Loucy (cell line): ENCODE results near the gene HHIP.
A peak's percentile ranks its signal among the peaks of the same experiment; 100 is the strongest.

ENCODE experiments used
- H2AFZ ChIP-seq: fragments of 200-600 bp; sonication (generic); 2 replicates; pipeline ENCODE4 v1.6.0; 2016; ENCODE audit warnings: antibody characterized with exemption, mild to moderate bottlenecking, low read length, moderate library complexity
- H3F3A ChIP-seq: fragments of 200-600 bp; 2 replicates; pipeline ENCODE4 v1.6.0; 2016; ENCODE audit warnings: antibody characterized with exemption, low read depth, mild to moderate bottlenecking
- H3K27me3 ChIP-seq: fragments of 200-600 bp; sonication (generic); 2 replicates; pipeline ENCODE4 v1.6.1; 2014; ENCODE audit warnings: low read length, mild to moderate bottlenecking; ENCODE audit not compliant: insufficient read depth, poor library complexity, severe bottlenecking
- H3K36me3 ChIP-seq: fragments of 200-600 bp; sonication (generic); 2 replicates; pipeline ENCODE4 v1.6.1; 2016; ENCODE audit warnings: low read length; ENCODE audit not compliant: insufficient read depth
- H3K4me1 ChIP-seq: fragments of 200-600 bp; sonication (generic); 2 replicates; pipeline ENCODE4 v1.5.1; 2014; ENCODE audit warnings: low read length, mild to moderate bottlenecking; ENCODE audit not compliant: insufficient read depth, poor library complexity, severe bottlenecking
- H3K4me2 ChIP-seq: fragments of 200-600 bp; sonication (generic); 2 replicates; pipeline ENCODE4 v1.6.0; 2014; ENCODE audit warnings: antibody characterized with exemption, low read length, low read depth, mild to moderate bottlenecking; ENCODE audit not compliant: poor library complexity, severe bottlenecking
- H3K4me3 ChIP-seq: fragments of 200-600 bp; sonication (generic); 2 replicates; pipeline ENCODE4 v1.5.1; 2014; ENCODE audit warnings: low read length, mild to moderate bottlenecking, mixed read lengths; ENCODE audit not compliant: poor library complexity, severe bottlenecking
- H3K79me2 ChIP-seq: fragments of 200-600 bp; sonication (generic); 2 replicates; pipeline ENCODE4 v1.6.1; 2014; ENCODE audit warnings: low read length; ENCODE audit not compliant: insufficient read depth
- H3K9ac ChIP-seq: fragments of 200-600 bp; sonication (generic); 2 replicates; pipeline ENCODE4 v1.6.0; 2014; ENCODE audit warnings: mild to moderate bottlenecking, low read depth, low read length, moderate library complexity; ENCODE audit not compliant: poor library complexity, severe bottlenecking
- H3K9me2 ChIP-seq: fragments of 200-600 bp; sonication (generic); replicated peaks from 2 replicates; pipeline ENCODE4 v1.6.1; 2016; ENCODE audit warnings: low read depth, low read length, mixed read lengths
- H3K9me3 ChIP-seq: fragments of 200-600 bp; sonication (generic); 2 replicates; pipeline ENCODE4 v1.6.1; 2014; ENCODE audit warnings: mild to moderate bottlenecking, antibody characterized with exemption, low read length, low read depth; ENCODE audit not compliant: insufficient read depth
- H4K20me1 ChIP-seq: fragments of 200-600 bp; sonication (generic); 2 replicates; pipeline ENCODE4 v1.6.0; 2014; ENCODE audit warnings: antibody characterized with exemption, low read length, mild to moderate bottlenecking; ENCODE audit not compliant: insufficient read depth, poor library complexity, severe bottlenecking
- CTCF ChIP-seq: fragments of 200-600 bp; sonication (generic); conservative IDR thresholded peaks from 2 replicates; pipeline ENCODE4 v1.5.1; 2014; ENCODE audit warnings: mild to moderate bottlenecking, antibody characterized with exemption, low read length
- EZH2phosphoT487 ChIP-seq: fragments of 200-600 bp; IDR thresholded peaks from 2 replicates; pipeline ENCODE4 v1.6.1; 2018; ENCODE audit warnings: antibody characterized with exemption, mild to moderate bottlenecking, moderate library complexity, borderline replicate concordance

HHIP gene

GRCh38 chr4:144644368-144645101 lies 1.4 kb upstream of the HHIP start:
- peak overlapping the region; percentile 97 for H3K4me2 ChIP-seq

GRCh38 chr4:144645102-144645630 lies 790 bp upstream of the HHIP start:
- Histone ChIP-seq H4K20me1 (peaks cover 30% of the 10 kb centered on the region), H3F3A (peaks cover 19% of the 10 kb centered on the region), H3K9me2 (no peaks in the 10 kb centered on the region), H3K36me3 (peaks cover 11% of the 10 kb centered on the region; the same call in 1 of the 2 replicates), H3K27me3 (peaks cover 8% of the 10 kb centered on the region), H3K9me3 (no peaks in the 10 kb centered on the region), H3K4me2 (peak overlapping the region; percentile 97), H3K9ac (peak overlapping the region; percentile 100), H3K79me2 (peaks cover 79% of the 10 kb centered on the region), H2AFZ (peak overlapping the region; percentile 66; the same call in 1 of the 2 replicates), H3K4me3 (peak overlapping the region; percentile 84), H3K4me1 (peaks cover 35% of the 10 kb centered on the region)
- TF ChIP-seq CTCF (no peak), EZH2phosphoT487 (no peak)

More at GRCh38 chr4:144644368-144645101, 1.4 kb upstream of the HHIP start:
- no peak for TF ChIP-seq CTCF
- TF ChIP-seq EZH2phosphoT487 = no peak
- H3K4me1 ChIP-seq = peaks cover 35% of the 10 kb centered on the region
- peaks cover 73% of the 10 kb centered on the region for H3K79me2 ChIP-seq
- H3K9ac ChIP-seq = peak overlapping the region; percentile 100
- peak overlapping the region; percentile 84 for H3K4me3 ChIP-seq
- peaks cover 30% of the 10 kb centered on the region for H4K20me1 ChIP-seq
- no peaks in the 10 kb centered on the region for H3K9me3 ChIP-seq
- H3K27me3 ChIP-seq = peaks cover 8% of the 10 kb centered on the region
- H3F3A ChIP-seq = peaks cover 19% of the 10 kb centered on the region
- peaks cover 11% of the 10 kb centered on the region; the same call in 1 of the 2 replicates for H3K36me3 ChIP-seq
- H2AFZ ChIP-seq = no peak overlapping the region
- H3K9me2 ChIP-seq = no peaks in the 10 kb centered on the region

DNA sequence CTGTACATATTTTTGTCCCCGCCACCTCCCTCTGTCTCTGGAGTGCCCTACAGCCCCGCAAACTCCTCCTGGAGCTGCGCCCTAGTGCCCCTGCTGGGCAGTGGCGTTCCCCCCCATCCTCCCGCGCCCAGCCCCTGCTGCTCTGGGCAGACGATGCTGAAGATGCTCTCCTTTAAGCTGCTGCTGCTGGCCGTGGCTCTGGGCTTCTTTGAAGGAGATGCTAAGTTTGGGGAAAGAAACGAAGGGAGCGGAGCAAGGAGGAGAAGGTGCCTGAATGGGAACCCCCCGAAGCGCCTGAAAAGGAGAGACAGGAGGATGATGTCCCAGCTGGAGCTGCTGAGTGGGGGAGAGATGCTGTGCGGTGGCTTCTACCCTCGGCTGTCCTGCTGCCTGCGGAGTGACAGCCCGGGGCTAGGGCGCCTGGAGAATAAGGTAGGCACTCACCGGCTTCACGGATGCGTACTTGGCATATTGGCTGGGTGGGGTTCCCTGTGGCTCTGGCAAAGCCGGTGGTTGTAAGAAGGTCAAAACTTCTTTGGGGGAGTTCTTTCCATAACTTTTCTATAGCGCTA lies 653 bp downstream of the HHIP start:
- H3K9me3 ChIP-seq = no peaks in the 10 kb centered on the region
- no peak overlapping the region for H2AFZ ChIP-seq
- TF ChIP-seq EZH2phosphoT487 (no peak), CTCF (peak; percentile 47)
- H3K36me3 ChIP-seq = peaks cover 11% of the 10 kb centered on the region; the same call in 1 of the 2 replicates
- H4K20me1 ChIP-seq = peaks cover 30% of the 10 kb centered on the region
- peak overlapping the region; percentile 92 for H3K4me2 ChIP-seq
- peaks cover 94% of the 10 kb centered on the region for H3K79me2 ChIP-seq
- peaks cover 19% of the 10 kb centered on the region for H3F3A ChIP-seq
- H3K9me2 ChIP-seq = no peaks in the 10 kb centered on the region
- H3K4me1 ChIP-seq = peaks cover 40% of the 10 kb centered on the region
- H3K27me3 ChIP-seq = peaks cover 8% of the 10 kb centered on the region
- H3K9ac ChIP-seq = peak overlapping the region; percentile 100
- peak overlapping the region; percentile 84 for H3K4me3 ChIP-seq
